H1 (cell line): ENCODE data around the gene S1PR1. TPM values are rescaled to one million over a fixed set of nuclear protein-coding genes. Genes with fewer than 3 reads are reported as not detected.

ENCODE experiments used
- CTCF ChIA-PET: fragments of 300-600 bp; sonication (Branson Sonifier 250); formaldehyde crosslinking; loops from one replicate; lab custom pipeline; 2021; ENCODE audit not compliant: partially characterized antibody; lab: Charles Lee
- POLR2A ChIA-PET: fragments of 300-600 bp; sonication (Branson Sonifier 250); formaldehyde crosslinking; loops from one replicate; lab custom pipeline; 2021; ENCODE audit warnings: inconsistent platforms; ENCODE audit not compliant: partially characterized antibody; lab: Charles Lee
- DNase-seq, 2 experiments: peaks; one replicate each; pipeline versions ENCODE4 v3.0.0 to v3.0.0-alpha.2; 2010 to 2022; ENCODE audit warnings: low spot score in 2 of 2, low read depth in 1 of 2, mixed read lengths in 1 of 2
- FAIRE-seq: peaks from 2 replicates; lab custom pipeline; 2011; peaks lifted over from hg19 to GRCh38; lab: Jason Lieb, UNC
- H2AFZ ChIP-seq: 2 replicates; pipeline ENCODE4 v1.8.1; 2012; ENCODE audit warnings: low read length, inconsistent platforms
- H2AK5ac ChIP-seq: 2 replicates; pipeline ENCODE4 v1.6.1; 2013; ENCODE audit warnings: low read depth, low read length
- H2BK120ac ChIP-seq: replicated peaks from 2 replicates; pipeline ENCODE3; 2013; ENCODE audit warnings: low read depth, low read length, inconsistent platforms
- H2BK12ac ChIP-seq: 2 replicates; pipeline ENCODE4 v1.6.1; 2013; ENCODE audit warnings: low read depth, low read length
- H2BK15ac ChIP-seq: 2 replicates; pipeline ENCODE4 v1.6.1; 2013; ENCODE audit warnings: low read length
- H2BK20ac ChIP-seq: 2 replicates; pipeline ENCODE4 v1.6.1; 2013; ENCODE audit warnings: low read length
- H2BK5ac ChIP-seq: 2 replicates; pipeline ENCODE4 v1.6.1; 2013; ENCODE audit warnings: low read depth, low read length
- H3K14ac ChIP-seq: 2 replicates; pipeline ENCODE4 v1.6.1; 2013; ENCODE audit warnings: inconsistent platforms; ENCODE audit not compliant: insufficient read length
- H3K18ac ChIP-seq: 2 replicates; pipeline ENCODE4 v1.6.1; 2013; ENCODE audit warnings: low read length; ENCODE audit errors: extremely low read depth
- H3K23ac ChIP-seq: 2 replicates; pipeline ENCODE4 v1.6.1; 2013; ENCODE audit warnings: inconsistent platforms; ENCODE audit not compliant: insufficient read length
- H3K23me2 ChIP-seq: 2 replicates; pipeline ENCODE4 v1.6.1; 2013; ENCODE audit warnings: low read depth, low read length
- H3K27ac ChIP-seq: 2 replicates; pipeline ENCODE4 v1.6.1; 2011; ENCODE audit warnings: low read depth, low read length, inconsistent platforms
- H3K27me3 ChIP-seq, 4 experiments: replicated peaks in 1 of 4; 1 replicate in 1 of 4; 2 replicates in 3 of 4; pipeline versions ENCODE4 v1.6.1 to v1.8.1; 2011 to 2013; ENCODE audit warnings: low read length in 3 of 4, mild to moderate bottlenecking in 3 of 4, inconsistent platforms in 2 of 4, mixed read lengths in 2 of 4, moderate library complexity in 1 of 4; ENCODE audit not compliant: control insufficient read depth in 3 of 4, insufficient read depth in 3 of 4; ENCODE audit errors: extremely low read depth in 1 of 4
- H3K36me3 ChIP-seq, 4 experiments: 2 replicates each; pipeline versions ENCODE4 v1.6.1 to v1.8.1; 2011 to 2013; ENCODE audit warnings: mild to moderate bottlenecking in 4 of 4, low read length in 3 of 4, moderate library complexity in 2 of 4, control low read depth in 1 of 4, inconsistent platforms in 1 of 4; ENCODE audit not compliant: insufficient read depth in 4 of 4, control insufficient read depth in 2 of 4
- H3K4ac ChIP-seq: replicated peaks from 2 replicates; pipeline ENCODE3; 2013; ENCODE audit warnings: low read length, low read depth, mixed read lengths, inconsistent platforms; ENCODE audit not compliant: insufficient read length
- H3K4me1 ChIP-seq, 4 experiments: replicated peaks in 1 of 4; 1 replicate in 1 of 4; 2 replicates in 3 of 4; pipeline versions ENCODE4 v1.6.1 to v1.8.1; 2011 to 2013; ENCODE audit warnings: low read length in 3 of 4, inconsistent platforms in 2 of 4, mixed read lengths in 1 of 4; ENCODE audit not compliant: insufficient read depth in 4 of 4, control insufficient read depth in 3 of 4
- H3K4me2 ChIP-seq, 2 experiments: 2 replicates each; pipeline versions ENCODE4 v1.6.1 to v1.8.1; 2011 to 2013; ENCODE audit warnings: low read depth in 2 of 2, low read length in 2 of 2, control low read depth in 1 of 2, inconsistent platforms in 1 of 2, mild to moderate bottlenecking in 1 of 2; ENCODE audit not compliant: insufficient read depth in 1 of 2
- H3K4me3 ChIP-seq, 4 experiments: fragments of 200-600, 300-600 bp in 1 of 4; sonication (generic), shearing (Covaris generic), sonication (Bioruptor Twin) in 1 of 4; 2 replicates each; pipeline versions ENCODE4 v1.5.1 to v1.8.1; 2011 to 2016; ENCODE audit warnings: low read length in 4 of 4, low read depth in 3 of 4, control low read depth in 2 of 4, inconsistent platforms in 2 of 4, mild to moderate bottlenecking in 2 of 4, mixed read lengths in 1 of 4, moderate library complexity in 1 of 4; ENCODE audit not compliant: insufficient read depth in 2 of 4; ENCODE audit errors: extremely low read depth in 1 of 4
- H3K56ac ChIP-seq: replicated peaks from 2 replicates; pipeline ENCODE3; 2013; ENCODE audit warnings: low read depth, mild to moderate bottlenecking, mixed read lengths, low read length, inconsistent platforms; ENCODE audit not compliant: insufficient read length
- H3K79me1 ChIP-seq: 2 replicates; pipeline ENCODE4 v1.6.1; 2013; ENCODE audit warnings: low read depth, low read length, control low read depth
- H3K79me2 ChIP-seq, 2 experiments: 2 replicates each; pipeline versions ENCODE4 v1.6.1 to v1.8.1; 2012 to 2013; ENCODE audit warnings: low read length in 2 of 2, mild to moderate bottlenecking in 2 of 2, inconsistent platforms in 1 of 2; ENCODE audit not compliant: insufficient read depth in 2 of 2, control insufficient read depth in 1 of 2
- H3K9ac ChIP-seq, 4 experiments: replicated peaks in 1 of 4; 1 replicate in 1 of 4; 2 replicates in 3 of 4; pipeline versions ENCODE4 v1.6.1 to v1.8.1; 2011 to 2013; ENCODE audit warnings: low read depth in 3 of 4, low read length in 3 of 4, control low read depth in 2 of 4, mild to moderate bottlenecking in 2 of 4, moderate library complexity in 2 of 4, inconsistent platforms in 1 of 4; ENCODE audit errors: extremely low read depth in 1 of 4
- H3K9me3 ChIP-seq, 2 experiments: 2 replicates each; pipeline versions ENCODE4 v1.6.1 to v1.8.1; 2012 to 2013; ENCODE audit warnings: mild to moderate bottlenecking in 2 of 2, moderate library complexity in 2 of 2, control low read depth in 1 of 2, inconsistent platforms in 1 of 2, low read depth in 1 of 2, low read length in 1 of 2, mixed read lengths in 1 of 2; ENCODE audit not compliant: insufficient read depth in 2 of 2
- H4K20me1 ChIP-seq, 2 experiments: replicated peaks in 1 of 2; 2 replicates each; pipeline versions ENCODE3 to v1.8.1; 2011 to 2013; ENCODE audit warnings: inconsistent platforms in 2 of 2, low read length in 2 of 2, mild to moderate bottlenecking in 1 of 2; ENCODE audit not compliant: insufficient read depth in 2 of 2, control insufficient read depth in 1 of 2
- H4K5ac ChIP-seq: 2 replicates; pipeline ENCODE4 v1.6.1; 2013; ENCODE audit warnings: low read length, low read depth, mixed read lengths, inconsistent platforms; ENCODE audit not compliant: insufficient read length
- H4K8ac ChIP-seq: 2 replicates; pipeline ENCODE4 v1.8.0; 2013; ENCODE audit warnings: mild to moderate bottlenecking, moderate library complexity, low read length, inconsistent platforms; ENCODE audit not compliant: insufficient read depth; ENCODE audit errors: extremely low read depth
- H4K91ac ChIP-seq: replicated peaks from 2 replicates; pipeline ENCODE3; 2013; ENCODE audit warnings: low read length, mixed read lengths, inconsistent platforms; ENCODE audit not compliant: insufficient read length
- CREB1 ChIP-seq: IDR thresholded peaks from 2 replicates; pipeline ENCODE4 v1.6.1; 2012; ENCODE audit warnings: inconsistent platforms
- EP300 ChIP-seq, 2 experiments: IDR thresholded peaks; 1 replicate in 1 of 2; 2 replicates in 1 of 2; pipeline ENCODE4 v1.6.1; 2011 to 2012; ENCODE audit warnings: low read depth in 2 of 2, low read length in 2 of 2, mild to moderate bottlenecking in 2 of 2, borderline replicate concordance in 1 of 2, inconsistent platforms in 1 of 2, moderate library complexity in 1 of 2
- POU5F1 ChIP-seq: IDR thresholded peaks from 2 replicates; pipeline ENCODE4 v1.6.1; 2011; ENCODE audit warnings: low read depth, mild to moderate bottlenecking, low read length, moderate library complexity
- RBBP5 ChIP-seq: IDR thresholded peaks from 2 replicates; pipeline ENCODE4 v1.7.1; 2012; ENCODE audit warnings: low read depth, mild to moderate bottlenecking, inconsistent platforms, low read length, moderate library complexity, borderline replicate concordance
- RNF2 ChIP-seq: fragments of 200-900, 300-1000 bp; sonication (generic); IDR thresholded peaks from 2 replicates; pipeline ENCODE4 v1.7.1; 2016; ENCODE audit warnings: borderline replicate concordance, low read depth, mild to moderate bottlenecking, antibody characterized with exemption, low read length; ENCODE audit not compliant: poor library complexity, severe bottlenecking; ENCODE audit errors: missing control alignments
- SIX5 ChIP-seq: IDR thresholded peaks from 2 replicates; pipeline ENCODE4 v1.6.1; 2011; ENCODE audit warnings: mild to moderate bottlenecking, low read depth, low read length
- ZNF274 ChIP-seq: IDR thresholded peaks from 2 replicates; pipeline ENCODE4 v1.7.0; 2012; ENCODE audit warnings: low read length, borderline replicate concordance; ENCODE audit errors: extremely low read depth
- WGBS, 2 experiments: shearing (Covaris generic) in 1 of 2; methylation state at CpG; one replicate each; pipeline versions ENCODE4 v1.1.6 to v1.1.7; 2013 to 2015; ENCODE audit warnings: low lambda C conversion rate in 2 of 2, mixed read lengths in 2 of 2, inconsistent platforms in 1 of 2, low coverage in 1 of 2, missing lambda C conversion rate in 1 of 2; ENCODE audit not compliant: insufficient replicate concordance in 2 of 2, insufficient coverage in 1 of 2, insufficient read length in 1 of 2; ENCODE audit errors: extremely low coverage in 1 of 2, missing lambda C conversion rate in 1 of 2; 5-methylcytosine and 5-hydroxymethylcytosine counted together
- polyA plus RNA-seq, 7 experiments: library from polyadenylated mRNA; depleted of rRNA in 3 of 7; stranded (reverse) in 5 of 7; unstranded in 2 of 7; fragments of >200 nt in 5 of 7; fragments of 200-250 nt in 2 of 7; gene quantifications; 1 replicate in 5 of 7; 2 replicates in 1 of 7; 4 replicates in 1 of 7; pipeline versions ENCODE4 v1.2.1 to v1.2.3, GENCODE V29; 2011 to 2013; ENCODE audit warnings: missing spikeins in 2 of 7, mixed read lengths in 2 of 7
- total RNA-seq: library from RNA; stranded (reverse); fragmentation: NEBNext Ultra II Directional; extraction: Animal tissue kit (Norgen Biotek cat#: 25700); gene quantifications from 2 replicates; pipeline ENCODE4 v1.2.1, GENCODE V29; 2021

The S1PR1 gene
- total and polyA plus RNA-seq, 2 of the 8 experiments (the other 6 are each of a cell fraction or from before 2014, with no cell fraction given) = 3.5 to 5.5 TPM

GRCh38 chr1:101284622-101285218 lies 47.9 kb downstream of the S1PR1 start:
- Histone ChIP-seq H4K20me1 (no peaks in the 10 kb centered on the region), H2AFZ (no peak overlapping the region; the same call in 1 of the 2 replicates), H2BK120ac (no peak overlapping the region), H3K4me2 (no peak overlapping the region), H3K27ac (no peak overlapping the region), H3K18ac (no peak overlapping the region), H4K5ac (no peak overlapping the region), H4K8ac (no peak overlapping the region), H3K14ac (no peak overlapping the region), H4K91ac (no peak overlapping the region), H2BK20ac (no peak overlapping the region), H2BK15ac (no peak overlapping the region), H3K9ac (no peak overlapping the region), H3K4ac (no peak overlapping the region), H2BK12ac (no peak overlapping the region), H3K36me3 (no peaks in the 10 kb centered on the region)
- no peak for DNase-seq
- ChIA-PET POLR2A (no interaction called here), CTCF (interaction anchor here (0.6 to 7.3 kb wide), 6 partner anchors 18 to 336 kb away, joined by 3 to 82 read pairs (median 22); partner anchors contain the start of gene S1PR1)
- TF ChIP-seq EP300 (IDR thresholded peaks at IDR 0.05; ENCODE audit: borderline replicate concordance in 1 of 2, low read depth in 2 of 2, low read length in 2 of 2) (no peak), POU5F1 (no peak), RBBP5 (no peak), SIX5 (no peak), RNF2 (no peak), ZNF274 (no peak), CREB1 (no peak)
- TF ChIP-seq, all 59 proteins: peak for 0
- H2BK5ac ChIP-seq = no peak overlapping the region
- no peak overlapping the region for H3K23ac ChIP-seq
- H3K56ac ChIP-seq = no peak overlapping the region
- H3K4me3 ChIP-seq = no peak overlapping the region
- no peaks in the 10 kb centered on the region for H3K9me3 ChIP-seq
- H3K79me1 ChIP-seq = no peaks in the 10 kb centered on the region
- H3K23me2 ChIP-seq = no peaks in the 10 kb centered on the region
- no peaks in the 10 kb centered on the region for H3K79me2 ChIP-seq
- no peaks in the 10 kb centered on the region for H3K27me3 ChIP-seq
- H2AK5ac ChIP-seq = no peak overlapping the region
- peaks cover 0 to 3% (median 0%) of the 10 kb centered on the region in 4 experiments; a peak in 1 of 7 replicates for H3K4me1 ChIP-seq
- FAIRE-seq = no peak
- WGBS, 2 experiments = 82% methylated on average over 5 of the region's 5 CpGs; no CpG with 5 or more reads in 1 of the 2 experiments
